CD4-positive, alpha-beta T cell (primary cell): ENCODE data around the gene PTGER3. TPM values are rescaled to one million over a fixed set of nuclear protein-coding genes. Genes with fewer than 3 reads are reported as not detected.

Experiments used
- ATAC-seq: fragments of 200-7000 bp; cut with Tn5 transposase; one replicate; pipeline ENCODE4 v1.10.0; 2022; ENCODE audit warnings: mild to moderate bottlenecking; ENCODE audit not compliant: poor library complexity
- CTCF ChIA-PET: fragments of 350-600 bp; sonication (Branson Sonifier 250); formaldehyde crosslinking; loops from one replicate; lab custom pipeline; 2021; ENCODE audit warnings: antibody characterized with exemption, inconsistent platforms; lab: Charles Lee
- POLR2A ChIA-PET: fragments of 350-600 bp; sonication (Branson Sonifier 250); formaldehyde crosslinking; loops from one replicate; lab custom pipeline; 2021; ENCODE audit warnings: antibody characterized with exemption, inconsistent platforms; lab: Charles Lee
- DNase-seq, 14 experiments: peaks; one replicate each; pipeline ENCODE4 v3.0.0-alpha.2; 2013 to 2020; ENCODE audit warnings: mixed read lengths in 2 of 14
- H3K27ac ChIP-seq, 2 donors: one replicate each; pipeline versions ENCODE4 v1.5.1 to v1.7.0; 2013; ENCODE audit warnings: low read length in 2 of 2, low read depth in 1 of 2, mild to moderate bottlenecking in 1 of 2
- H3K27me3 ChIP-seq, 2 experiments: 1 replicate in 1 of 2; 2 replicates in 1 of 2; pipeline versions ENCODE4 v1.6.1 to v1.7.0; 2013; ENCODE audit warnings: low read length in 2 of 2, control low read depth in 1 of 2, mild to moderate bottlenecking in 1 of 2, moderate library complexity in 1 of 2; ENCODE audit not compliant: insufficient read depth in 2 of 2, control insufficient read depth in 1 of 2
- H3K36me3 ChIP-seq: one replicate; pipeline ENCODE4 v1.6.1; 2013; ENCODE audit warnings: low read length, control low read depth; ENCODE audit not compliant: insufficient read depth
- H3K4me1 ChIP-seq: one replicate; pipeline ENCODE4 v1.6.1; 2013; ENCODE audit warnings: low read length, control low read depth; ENCODE audit not compliant: insufficient read depth
- H3K4me3 ChIP-seq: one replicate; pipeline ENCODE4 v1.5.1; 2013; ENCODE audit warnings: mild to moderate bottlenecking, low read length, moderate library complexity
- H3K9me3 ChIP-seq, 2 experiments: 1 replicate in 1 of 2; 2 replicates in 1 of 2; pipeline versions ENCODE4 v1.6.1 to v1.7.0; 2013; ENCODE audit warnings: low read length in 2 of 2, mild to moderate bottlenecking in 2 of 2, control low read depth in 1 of 2, moderate library complexity in 1 of 2; ENCODE audit not compliant: control insufficient read depth in 1 of 2, insufficient read depth in 1 of 2
- H3K27ac Mint-ChIP-seq: one replicate; pipeline ENCODE4 v1.8.0; 2020; ENCODE audit warnings: mixed read lengths
- H3K27me3 Mint-ChIP-seq: one replicate; pipeline ENCODE4 v1.8.0; 2021; ENCODE audit warnings: mixed read lengths
- H3K36me3 Mint-ChIP-seq: one replicate; pipeline ENCODE4 v1.8.0; 2021; ENCODE audit warnings: low read depth, mixed read lengths
- H3K4me1 Mint-ChIP-seq: one replicate; pipeline ENCODE4 v1.8.0; 2021; ENCODE audit warnings: low read depth, mixed read lengths
- H3K4me3 Mint-ChIP-seq: one replicate; pipeline ENCODE4 v1.8.0; 2020; ENCODE audit warnings: mild to moderate bottlenecking, mixed read lengths
- H3K9me3 Mint-ChIP-seq: one replicate; pipeline ENCODE4 v1.8.0; 2020; ENCODE audit warnings: mixed read lengths
- intact Hi-C, 2 experiments: fragments of 100-400 bp; cut with DNase I in 1 of 2; cut with micrococcal nuclease in 1 of 2; formaldehyde crosslinking; loops; one replicate each; pipeline versions ENCODE4 v1.15.1 to v1.9.0; 2023 to 2025; cut with DNase I, micrococcal nuclease
- total RNA-seq, 174 experiments: library from RNA in 2 of 174; stranded (reverse) in 2 of 174; gene quantifications; one replicate each; pipeline ENCODE4 v1.2.3 and lab custom pipeline; 2021 to 2026
- TF ChIP-seq, protein P1 (sequence below): fragments of 200-600 bp; IDR thresholded peaks from one replicate; pipeline ENCODE4 v1.8.0; 2022; ENCODE audit warnings: antibody characterized with exemption, mild to moderate bottlenecking

Gene PTGER3
- total RNA-seq, 2 experiments from 2014 or later: not detected

GRCh38 chr1:70994753-70995268, 52.8 kb downstream of the PTGER3 start:
- TF ChIP-seq, protein P1, sequence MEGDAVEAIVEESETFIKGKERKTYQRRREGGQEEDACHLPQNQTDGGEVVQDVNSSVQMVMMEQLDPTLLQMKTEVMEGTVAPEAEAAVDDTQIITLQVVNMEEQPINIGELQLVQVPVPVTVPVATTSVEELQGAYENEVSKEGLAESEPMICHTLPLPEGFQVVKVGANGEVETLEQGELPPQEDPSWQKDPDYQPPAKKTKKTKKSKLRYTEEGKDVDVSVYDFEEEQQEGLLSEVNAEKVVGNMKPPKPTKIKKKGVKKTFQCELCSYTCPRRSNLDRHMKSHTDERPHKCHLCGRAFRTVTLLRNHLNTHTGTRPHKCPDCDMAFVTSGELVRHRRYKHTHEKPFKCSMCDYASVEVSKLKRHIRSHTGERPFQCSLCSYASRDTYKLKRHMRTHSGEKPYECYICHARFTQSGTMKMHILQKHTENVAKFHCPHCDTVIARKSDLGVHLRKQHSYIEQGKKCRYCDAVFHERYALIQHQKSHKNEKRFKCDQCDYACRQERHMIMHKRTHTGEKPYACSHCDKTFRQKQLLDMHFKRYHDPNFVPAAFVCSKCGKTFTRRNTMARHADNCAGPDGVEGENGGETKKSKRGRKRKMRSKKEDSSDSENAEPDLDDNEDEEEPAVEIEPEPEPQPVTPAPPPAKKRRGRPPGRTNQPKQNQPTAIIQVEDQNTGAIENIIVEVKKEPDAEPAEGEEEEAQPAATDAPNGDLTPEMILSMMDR: no peak
- H3K27me3 Mint-ChIP-seq: peaks cover 17% of the 10 kb centered on the region
- Histone ChIP-seq H3K9me3 (no peaks in the 10 kb centered on the region), H3K27me3 (no peaks in the 10 kb centered on the region), H3K27ac (no peak overlapping the region), H3K36me3 (no peaks in the 10 kb centered on the region), H3K4me1 (no peaks in the 10 kb centered on the region), H3K4me3 (no peak overlapping the region)
- intact Hi-C loops: no loop called here
- ATAC-seq (no peak), DNase-seq (no peak)
- no peaks in the 10 kb centered on the region for H3K36me3 Mint-ChIP-seq
- H3K9me3 Mint-ChIP-seq: no peaks in the 10 kb centered on the region
- H3K27ac Mint-ChIP-seq: no peak overlapping the region
- CTCF ChIA-PET: interaction anchor here (1.6 kb wide), 1 partner anchor 8 kb away, joined by 5 read pairs; no protein-coding TSS in a partner anchor
- no peak overlapping the region for H3K4me3 Mint-ChIP-seq
- no peaks in the 10 kb centered on the region for H3K4me1 Mint-ChIP-seq
- POLR2A ChIA-PET: no interaction called here

DNA sequence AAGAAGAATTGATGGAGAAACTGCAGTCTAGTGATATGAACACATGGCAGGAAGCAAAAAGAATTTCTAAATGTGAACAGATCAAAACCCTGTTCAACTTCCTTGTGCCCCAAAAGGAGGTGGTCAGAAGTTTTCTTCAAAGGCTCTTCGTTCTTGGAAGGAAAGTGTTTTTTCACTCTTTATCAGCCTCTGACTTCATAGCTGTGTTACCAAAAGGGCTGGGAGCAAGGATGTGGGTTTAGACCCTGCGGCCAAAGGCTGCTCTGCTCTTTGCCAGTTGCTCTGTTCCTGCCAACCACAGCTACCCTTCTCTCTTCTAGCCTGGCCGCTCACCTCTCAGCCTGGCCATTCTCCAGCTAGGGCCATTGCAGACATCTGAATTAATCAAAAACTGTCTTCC, 53.8 kb downstream of the PTGER3 start:
- TF ChIP-seq, protein P1: no peak
- intact Hi-C loops: no loop called here
- DNase-seq (no peak), ATAC-seq (no peak)
- Mint-ChIP-seq H3K9me3 (no peaks in the 10 kb centered on the region), H3K36me3 (no peaks in the 10 kb centered on the region), H3K4me1 (no peaks in the 10 kb centered on the region), H3K27ac (no peak overlapping the region), H3K27me3 (peaks cover 14% of the 10 kb centered on the region), H3K4me3 (no peak overlapping the region)
- POLR2A ChIA-PET: no interaction called here
- no peak overlapping the region for H3K4me3 ChIP-seq
- H3K27me3 ChIP-seq: no peaks in the 10 kb centered on the region
- CTCF ChIA-PET: no interaction called here
- no peak overlapping the region for H3K27ac ChIP-seq
- H3K36me3 ChIP-seq: no peaks in the 10 kb centered on the region
- no peaks in the 10 kb centered on the region for H3K4me1 ChIP-seq
- H3K9me3 ChIP-seq: no peaks in the 10 kb centered on the region

DNA sequence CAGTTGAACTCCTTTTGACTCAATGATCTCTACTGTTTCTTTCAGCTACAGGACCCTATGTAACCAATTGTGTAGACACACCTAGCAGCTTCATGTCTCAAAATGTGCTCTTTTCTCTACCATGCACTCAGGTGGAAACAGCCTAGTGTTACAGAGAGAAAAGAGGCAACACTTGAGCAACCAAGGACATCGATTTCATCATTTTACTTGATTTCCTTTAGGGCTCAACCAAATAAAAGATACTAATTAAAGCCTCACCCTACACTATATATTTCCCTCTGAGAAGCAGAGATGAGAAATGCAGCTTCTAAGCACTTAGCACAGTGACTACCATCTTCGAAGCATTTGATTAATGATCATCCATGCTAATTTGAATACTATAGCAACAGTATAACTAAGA, 55.1 kb downstream of the PTGER3 start:
- ChIA-PET POLR2A (no interaction called here), CTCF (no interaction called here)
- Mint-ChIP-seq H3K27ac (no peak overlapping the region), H3K4me1 (no peaks in the 10 kb centered on the region), H3K27me3 (peaks cover 15% of the 10 kb centered on the region), H3K36me3 (no peaks in the 10 kb centered on the region), H3K4me3 (no peak overlapping the region), H3K9me3 (no peaks in the 10 kb centered on the region)
- ATAC-seq (no peak), DNase-seq (no peak)
- Histone ChIP-seq H3K27ac (no peak overlapping the region), H3K9me3 (no peaks in the 10 kb centered on the region), H3K27me3 (no peaks in the 10 kb centered on the region), H3K36me3 (no peaks in the 10 kb centered on the region), H3K4me3 (no peak overlapping the region), H3K4me1 (no peaks in the 10 kb centered on the region)
- TF ChIP-seq, protein P1: no peak
- intact Hi-C loops: no loop called here
